Measurements from ENCODE around the gene MXI1.

The MXI1 gene

GRCh38 chr10:110216942-110217661 lies 9.7 kb downstream of the MXI1 start:
- no peak for DNase-seq

- DNase-seq, result no peak
These were observed 10.2 kb downstream of the MXI1 start for GRCh38 chr10:110217662-110218008.

GRCh38 chr10:110218632-110219031 lies 11.2 kb downstream of the MXI1 start:
- no peak for DNase-seq

- DNase-seq, result no peak
These were observed 12.5 kb downstream of the MXI1 start for GRCh38 chr10:110219884-110220283.

GRCh38 chr10:110220398-110220797 lies 13.0 kb downstream of the MXI1 start:
- no peak for DNase-seq

GRCh38 chr10:110221044-110221720 lies 13.8 kb downstream of the MXI1 start:
- no peak for DNase-seq

- peak; percentile 78 to 79 for DNase-seq
These were observed 14.4 kb downstream of the MXI1 start for GRCh38 chr10:110221721-110222261.

GRCh38 chr10:110222641-110223297 lies 15.4 kb downstream of the MXI1 start:
- no peak for DNase-seq

GRCh38 chr10:110223298-110223925 lies 16.0 kb downstream of the MXI1 start:
- DNase-seq, result no peak

- no peak for DNase-seq
These were observed 17.6 kb downstream of the MXI1 start for GRCh38 chr10:110224992-110225391.

GRCh38 chr10:110225441-110225755 lies 18.0 kb downstream of the MXI1 start:
- DNase-seq, result no peak

- DNase-seq, result peak in 1 of 2 experiments; percentile 79
These were observed 18.5 kb downstream of the MXI1 start for GRCh38 chr10:110225756-110226542.

- DNase-seq, result peak in 1 of 2 experiments; percentile 18
These were observed 19.1 kb downstream of the MXI1 start for GRCh38 chr10:110226543-110226925.

GRCh38 chr10:110226926-110227641 lies 19.7 kb downstream of the MXI1 start:
- no peak for DNase-seq

- DNase-seq, result no peak
These were observed 20.7 kb downstream of the MXI1 start for GRCh38 chr10:110228066-110228465.

GRCh38 chr10:110229155-110229554 lies 21.8 kb downstream of the MXI1 start:
- no peak for DNase-seq

- no peak for DNase-seq
These were observed 26.4 kb downstream of the MXI1 start for GRCh38 chr10:110233846-110234245.

- DNase-seq, result no peak
These were observed 30.6 kb downstream of the MXI1 start for GRCh38 chr10:110237894-110238480.

- no peak for DNase-seq
These were observed 32.5 kb downstream of the MXI1 start for GRCh38 chr10:110239892-110240291.

- no peak for DNase-seq
These were observed 34.0 kb downstream of the MXI1 start for GRCh38 chr10:110241407-110241806.

- no peak for DNase-seq
These were observed 34.4 kb downstream of the MXI1 start for GRCh38 chr10:110241841-110242240.

GRCh38 chr10:110242511-110242910 lies 35.1 kb downstream of the MXI1 start:
- no peak for DNase-seq
